GM23338 (cell line): ENCODE data around the gene RYR3. TPM values are rescaled to one million over a fixed set of nuclear protein-coding genes. Genes with fewer than 3 reads are reported as not detected.
A peak's percentile ranks its signal among the peaks of the same experiment; 100 is the strongest.

Experiments
- ATAC-seq: fragments of 200-7000 bp; cut with Tn5 transposase; 3 replicates; pipeline ENCODE4 v1.9.1; 2020
- DNase-seq: peaks from one replicate; pipeline ENCODE4 v3.0.0-alpha.2; 2015; ENCODE audit warnings: low spot score
- H2AFZ ChIP-seq: fragments of 200-600 bp; sonication (generic); 2 replicates; pipeline ENCODE4 v1.8.0; 2016; ENCODE audit warnings: antibody characterized with exemption, mild to moderate bottlenecking, moderate library complexity
- H3F3A ChIP-seq: fragments of 200-600 bp; sonication (generic); replicated peaks from 2 replicates; pipeline ENCODE4 v1.8.0; 2017; ENCODE audit warnings: antibody characterized with exemption, mixed run types, low read depth
- H3K27ac ChIP-seq: fragments of 200-600 bp; sonication (generic); 2 replicates; pipeline ENCODE4 v1.6.1; 2016; ENCODE audit warnings: low read depth
- H3K27me3 ChIP-seq: fragments of 200-600 bp; sonication (generic); 2 replicates; pipeline ENCODE4 v1.8.0; 2016; ENCODE audit warnings: mild to moderate bottlenecking, mixed run types, moderate library complexity; ENCODE audit not compliant: insufficient read depth
- H3K36me3 ChIP-seq: fragments of 200-600 bp; sonication (generic); 2 replicates; pipeline ENCODE4 v1.8.0; 2016; ENCODE audit warnings: mild to moderate bottlenecking; ENCODE audit not compliant: insufficient read depth
- H3K4me1 ChIP-seq: fragments of 200-600 bp; sonication (generic); 2 replicates; pipeline ENCODE4 v1.8.0; 2016; ENCODE audit warnings: mild to moderate bottlenecking, moderate library complexity; ENCODE audit not compliant: insufficient read depth
- H3K4me2 ChIP-seq: fragments of 200-600 bp; sonication (generic); 2 replicates; pipeline ENCODE4 v1.7.1; 2017; ENCODE audit warnings: mixed run types
- H3K4me3 ChIP-seq: fragments of 200-600 bp; sonication (generic); 2 replicates; pipeline ENCODE4 v1.6.1; 2016; ENCODE audit warnings: mixed run types
- H3K79me2 ChIP-seq: fragments of 200-600 bp; sonication (generic); replicated peaks from 2 replicates; pipeline ENCODE4 v1.8.0; 2017; ENCODE audit warnings: mild to moderate bottlenecking; ENCODE audit not compliant: insufficient read depth
- H3K9me2 ChIP-seq: fragments of 200-600 bp; sonication (generic); 2 replicates; pipeline ENCODE4 v1.8.0; 2017; ENCODE audit not compliant: insufficient read depth
- H4K20me1 ChIP-seq: fragments of 200-600 bp; sonication (generic); replicated peaks from 2 replicates; pipeline ENCODE4 v1.8.0; 2017; ENCODE audit warnings: mild to moderate bottlenecking; ENCODE audit not compliant: insufficient read depth
- H3K27ac Mint-ChIP-seq: 2 replicates; pipeline ENCODE4 v1.8.0; 2020; ENCODE audit warnings: inconsistent platforms, mild to moderate bottlenecking, moderate library complexity, mixed read lengths
- H3K27me3 Mint-ChIP-seq: 3 replicates; pipeline ENCODE4 v1.8.0; 2022; ENCODE audit warnings: low read depth, mild to moderate bottlenecking, moderate library complexity, mixed read lengths, inconsistent platforms; ENCODE audit not compliant: insufficient read depth, poor library complexity
- H3K36me3 Mint-ChIP-seq: 3 replicates; pipeline ENCODE4 v1.8.0; 2021; ENCODE audit warnings: low read depth, mild to moderate bottlenecking, inconsistent platforms, moderate library complexity, mixed read lengths
- H3K4me1 Mint-ChIP-seq: 3 replicates; pipeline ENCODE4 v1.8.0; 2020; ENCODE audit warnings: mild to moderate bottlenecking, inconsistent platforms, mixed read lengths
- H3K4me3 Mint-ChIP-seq: 3 replicates; pipeline ENCODE4 v1.8.0; 2021; ENCODE audit warnings: moderate library complexity, mild to moderate bottlenecking, inconsistent platforms, mixed read lengths
- H3K9me3 Mint-ChIP-seq: 3 replicates; pipeline ENCODE4 v1.8.0; 2020; ENCODE audit warnings: moderate library complexity, mild to moderate bottlenecking, inconsistent platforms, mixed read lengths
- CREB1 ChIP-seq: fragments of 250-450 bp; sonication (Bioruptor Pico); IDR thresholded peaks from 2 replicates; pipeline ENCODE4 v1.5.0; 2020; ENCODE audit warnings: low read depth, mild to moderate bottlenecking, moderate library complexity
- CTCF ChIP-seq, 2 experiments: fragments of 200-600 bp in 1 of 2; sonication (generic) in 1 of 2; conservative IDR thresholded peaks; 2 replicates each; pipeline versions ENCODE4 v1.5.1 to v1.6.1; 2016 to 2017; ENCODE audit warnings: antibody characterized with exemption in 2 of 2, low read depth in 2 of 2, mild to moderate bottlenecking in 2 of 2, moderate library complexity in 1 of 2
- EZH2 ChIP-seq: fragments of 200-600 bp; sonication (generic); IDR thresholded peaks from one replicate; pipeline ENCODE4 v1.8.0; 2017; ENCODE audit warnings: antibody characterized with exemption, mild to moderate bottlenecking, low read depth; ENCODE audit not compliant: unreplicated experiment
- EZH2phosphoT487 ChIP-seq: fragments of 200-600 bp; sonication (generic); IDR thresholded peaks from one replicate; pipeline ENCODE4 v1.8.1; 2018; ENCODE audit warnings: antibody characterized with exemption; ENCODE audit not compliant: unreplicated experiment
- JUNB ChIP-seq: IDR thresholded peaks from one replicate; pipeline ENCODE4 v1.6.1; 2016; ENCODE audit warnings: antibody characterized with exemption; ENCODE audit not compliant: unreplicated experiment
- REST ChIP-seq: IDR thresholded peaks from one replicate; pipeline ENCODE4 v1.6.1; 2018; ENCODE audit warnings: antibody characterized with exemption; ENCODE audit not compliant: unreplicated experiment
- STAT1 ChIP-seq: IDR thresholded peaks from one replicate; pipeline ENCODE4 v1.6.1; 2016; ENCODE audit warnings: antibody characterized with exemption; ENCODE audit not compliant: unreplicated experiment
- ZNF114 ChIP-seq: fragments of 250-450 bp; sonication (Bioruptor Pico); IDR thresholded peaks from 2 replicates; pipeline ENCODE4 v1.5.0; 2020; ENCODE audit warnings: mild to moderate bottlenecking, moderate library complexity
- ZNF331 ChIP-seq: fragments of 250-450 bp; sonication (Bioruptor Pico); IDR thresholded peaks from 2 replicates; pipeline ENCODE4 v1.5.0; 2020; ENCODE audit warnings: low read depth, mild to moderate bottlenecking, moderate library complexity
- ZNF462 ChIP-seq: fragments of 250-450 bp; sonication (Bioruptor Pico); IDR thresholded peaks from 2 replicates; pipeline ENCODE4 v1.5.0; 2020; ENCODE audit warnings: mild to moderate bottlenecking, moderate library complexity
- polyA plus RNA-seq: library from polyadenylated mRNA; unstranded; fragments of >200 nt; fragmentation: Nextera tagmentation; extraction: Ambion mirVana; gene quantifications from 2 replicates; pipeline ENCODE4 v1.2.1, GENCODE V29; 2016
- total RNA-seq: library from RNA; depleted of rRNA; stranded (reverse); fragments of >200 nt; shearing (Covaris generic); gene quantifications from 2 replicates; pipeline ENCODE4 v1.2.3, GENCODE V29; 2014

RYR3 gene
- total and polyA plus RNA-seq, 2 experiments from 2014 or later: 1.1 to 1.2 TPM

GRCh38 chr15:33492434-33493052 is 181.8 kb downstream of the RYR3 start:
- no peaks in the 10 kb centered on the region for H3K36me3 Mint-ChIP-seq
- H3K9me3 Mint-ChIP-seq: no peaks in the 10 kb centered on the region
- Histone ChIP-seq H2AFZ (no peak overlapping the region), H3K79me2 (no peaks in the 10 kb centered on the region), H4K20me1 (no peaks in the 10 kb centered on the region), H3K27ac (no peak overlapping the region), H3F3A (no peaks in the 10 kb centered on the region), H3K4me2 (no peak overlapping the region; the same call in 1 of the 2 replicates), H3K4me3 (no peak overlapping the region), H3K27me3 (no peaks in the 10 kb centered on the region), H3K9me2 (no peaks in the 10 kb centered on the region; the same call in 1 of the 2 replicates), H3K4me1 (peaks cover 5% of the 10 kb centered on the region; the same call in 1 of the 2 replicates), H3K36me3 (0 out of 2 replicates have a peak, but pooled peaks cover 2% of the 10 kb centered on the region)
- TF ChIP-seq JUNB: no peak
- TF ChIP-seq CTCF (conservative IDR thresholded peaks at IDR 0.05; ENCODE audit: low read depth in 2 of 2): peak in 1 of 2 experiments; percentile 20; a peak in 1 of 4 replicates
- peaks cover 2% of the 10 kb centered on the region for H3K27me3 Mint-ChIP-seq
- peak; percentile 53 for DNase-seq
- peaks cover 12% of the 10 kb centered on the region; the same call in 2 of the 3 replicates for H3K4me1 Mint-ChIP-seq
- H3K4me3 Mint-ChIP-seq: no peak overlapping the region
- no peak overlapping the region for H3K27ac Mint-ChIP-seq
- peak; percentile 68 for ATAC-seq

- Histone ChIP-seq H3K4me2 (no peak overlapping the region), H3K4me3 (no peak overlapping the region), H3K27ac (no peak overlapping the region), H3K79me2 (no peaks in the 10 kb centered on the region), H3K9me2 (no peaks in the 10 kb centered on the region), H3K27me3 (no peaks in the 10 kb centered on the region), H2AFZ (no peak overlapping the region), H3K36me3 (0 out of 2 replicates have a peak, but pooled peaks cover 1% of the 10 kb centered on the region), H3K4me1 (peaks cover 5% of the 10 kb centered on the region; the same call in 1 of the 2 replicates), H3F3A (no peaks in the 10 kb centered on the region), H4K20me1 (no peaks in the 10 kb centered on the region)
- peaks cover 12% of the 10 kb centered on the region; the same call in 2 of the 3 replicates for H3K4me1 Mint-ChIP-seq
- H3K27ac Mint-ChIP-seq: no peak overlapping the region
- H3K4me3 Mint-ChIP-seq: no peak overlapping the region
- ATAC-seq (no peak), DNase-seq (no peak)
- H3K9me3 Mint-ChIP-seq: no peaks in the 10 kb centered on the region
- peaks cover 2% of the 10 kb centered on the region for H3K27me3 Mint-ChIP-seq
- H3K36me3 Mint-ChIP-seq: no peaks in the 10 kb centered on the region
- TF ChIP-seq ZNF462 (CRISPR knock-in tag): no peak
- no peak for TF ChIP-seq EZH2
- no peak for TF ChIP-seq REST
- no peak for TF ChIP-seq STAT1
- TF ChIP-seq ZNF114: no peak
- TF ChIP-seq ZNF331 (CRISPR knock-in tag): no peak
- TF ChIP-seq CREB1 (CRISPR knock-in tag): no peak
- TF ChIP-seq EZH2phosphoT487: no peak
Measured at GRCh38 chr15:33494306-33494705, 183.5 kb downstream of the RYR3 start.
